ENCODE measurements around the gene HOXD4.

Gene HOXD4

DNA sequence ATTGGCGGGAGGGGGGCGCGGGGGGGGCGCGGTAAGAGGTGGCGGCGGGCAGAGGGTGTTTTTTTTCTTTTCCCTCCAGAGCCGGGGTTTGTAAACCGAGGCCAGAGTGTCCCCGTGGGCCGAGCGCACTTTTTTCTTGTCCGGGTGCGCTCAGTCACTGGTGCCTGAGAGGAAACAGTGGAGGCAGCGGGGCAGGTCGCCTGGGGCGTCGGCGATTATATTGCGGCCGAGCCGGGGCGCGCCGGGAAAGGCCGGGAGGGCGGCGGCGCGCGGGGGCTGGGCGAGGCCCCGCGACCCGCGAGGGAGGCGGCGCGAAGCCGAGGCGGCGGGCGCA lies 21.6 kb upstream of the HOXD4 start:
- H3K4me3 ChIP-seq (ENCODE audit: low read length), result peak overlapping the region; percentile 59
- DNase-seq (ENCODE audit: low read depth), result no peak
- TF ChIP-seq, protein P1, sequence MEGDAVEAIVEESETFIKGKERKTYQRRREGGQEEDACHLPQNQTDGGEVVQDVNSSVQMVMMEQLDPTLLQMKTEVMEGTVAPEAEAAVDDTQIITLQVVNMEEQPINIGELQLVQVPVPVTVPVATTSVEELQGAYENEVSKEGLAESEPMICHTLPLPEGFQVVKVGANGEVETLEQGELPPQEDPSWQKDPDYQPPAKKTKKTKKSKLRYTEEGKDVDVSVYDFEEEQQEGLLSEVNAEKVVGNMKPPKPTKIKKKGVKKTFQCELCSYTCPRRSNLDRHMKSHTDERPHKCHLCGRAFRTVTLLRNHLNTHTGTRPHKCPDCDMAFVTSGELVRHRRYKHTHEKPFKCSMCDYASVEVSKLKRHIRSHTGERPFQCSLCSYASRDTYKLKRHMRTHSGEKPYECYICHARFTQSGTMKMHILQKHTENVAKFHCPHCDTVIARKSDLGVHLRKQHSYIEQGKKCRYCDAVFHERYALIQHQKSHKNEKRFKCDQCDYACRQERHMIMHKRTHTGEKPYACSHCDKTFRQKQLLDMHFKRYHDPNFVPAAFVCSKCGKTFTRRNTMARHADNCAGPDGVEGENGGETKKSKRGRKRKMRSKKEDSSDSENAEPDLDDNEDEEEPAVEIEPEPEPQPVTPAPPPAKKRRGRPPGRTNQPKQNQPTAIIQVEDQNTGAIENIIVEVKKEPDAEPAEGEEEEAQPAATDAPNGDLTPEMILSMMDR (conservative IDR thresholded peaks at IDR 0.05; ENCODE audit: low read length), result no peak

DNA sequence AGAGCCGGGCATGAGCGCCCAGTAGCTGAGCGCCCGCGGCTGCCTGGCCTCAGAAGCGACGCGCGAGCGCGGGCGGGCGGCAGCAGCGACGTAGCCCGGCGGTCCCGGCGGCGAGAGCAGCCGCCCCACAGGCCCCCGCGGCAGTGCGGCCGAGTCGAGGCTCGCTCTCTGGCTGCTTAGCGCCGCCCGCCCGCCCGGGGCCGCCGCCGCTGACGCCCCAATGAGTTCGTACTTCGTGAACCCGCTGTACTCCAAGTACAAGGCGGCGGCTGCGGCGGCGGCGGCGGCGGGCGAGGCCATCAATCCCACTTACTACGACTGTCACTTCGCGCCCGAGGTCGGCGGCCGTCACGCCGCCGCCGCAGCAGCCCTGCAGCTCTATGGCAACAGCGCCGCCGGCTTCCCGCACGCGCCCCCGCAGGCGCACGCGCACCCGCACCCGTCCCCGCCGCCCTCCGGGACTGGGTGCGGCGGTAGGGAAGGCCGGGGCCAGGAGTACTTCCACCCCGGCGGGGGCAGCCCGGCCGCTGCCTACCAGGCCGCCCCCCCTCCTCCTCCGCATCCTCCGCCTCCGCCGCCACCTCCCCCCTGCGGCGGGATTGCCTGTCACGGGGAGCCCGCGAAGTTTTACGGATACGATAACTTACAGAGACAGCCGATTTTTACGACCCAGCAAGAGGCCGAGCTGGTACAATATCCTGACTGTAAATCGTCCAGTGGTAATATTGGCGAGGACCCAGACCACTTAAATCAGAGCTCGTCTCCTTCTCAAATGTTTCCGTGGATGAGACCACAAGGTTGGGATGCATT lies 21.0 kb upstream of the HOXD4 start:
- DNase-seq (ENCODE audit: low read depth), result peak; percentile 91
- TF ChIP-seq, protein P1 (conservative IDR thresholded peaks at IDR 0.05; ENCODE audit: low read length), result no peak
- peak overlapping the region; percentile 59 for H3K4me3 ChIP-seq (ENCODE audit: low read length)

DNA sequence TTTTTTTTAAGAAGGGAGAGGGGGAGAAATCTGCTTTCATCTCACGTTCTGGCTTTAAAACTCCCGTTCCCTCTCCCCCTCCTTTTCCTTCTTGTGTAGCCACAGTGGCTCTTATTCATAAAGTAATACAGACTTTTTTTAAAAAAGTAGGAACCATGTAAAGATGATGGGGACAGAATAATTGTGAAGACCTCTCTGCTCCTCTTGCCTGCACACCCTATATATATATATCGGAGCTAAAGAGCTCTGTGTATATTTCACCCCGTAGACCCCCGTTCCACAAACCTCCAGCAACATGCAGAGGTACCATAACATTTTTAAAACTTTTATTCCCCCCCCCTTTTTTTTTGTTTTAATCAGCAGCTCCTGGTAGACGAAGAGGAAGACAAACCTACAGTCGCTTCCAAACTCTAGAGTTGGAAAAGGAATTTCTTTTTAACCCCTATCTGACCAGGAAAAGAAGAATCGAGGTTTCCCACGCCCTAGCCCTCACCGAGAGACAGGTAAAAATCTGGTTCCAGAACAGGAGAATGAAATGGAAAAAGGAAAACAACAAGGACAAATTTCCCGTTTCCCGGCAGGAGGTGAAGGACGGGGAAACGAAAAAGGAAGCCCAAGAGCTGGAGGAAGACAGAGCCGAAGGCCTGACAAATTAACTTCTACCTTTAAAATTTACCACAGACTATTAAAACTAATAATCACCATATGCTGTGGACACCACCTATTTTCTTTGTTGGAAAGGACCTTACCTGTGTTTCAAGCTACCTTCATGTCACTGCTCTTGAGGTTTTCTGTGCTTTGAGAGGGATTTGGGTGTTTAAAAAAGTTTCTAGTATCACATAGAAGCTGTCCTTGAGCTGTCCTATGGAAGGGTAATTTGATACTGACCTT lies 20.1 kb upstream of the HOXD4 start:
- H3K4me3 ChIP-seq (ENCODE audit: low read length), result peak overlapping the region; percentile 59
- no peak for DNase-seq (ENCODE audit: low read depth)
- TF ChIP-seq, protein P1 (conservative IDR thresholded peaks at IDR 0.05; ENCODE audit: low read length), result no peak

DNA sequence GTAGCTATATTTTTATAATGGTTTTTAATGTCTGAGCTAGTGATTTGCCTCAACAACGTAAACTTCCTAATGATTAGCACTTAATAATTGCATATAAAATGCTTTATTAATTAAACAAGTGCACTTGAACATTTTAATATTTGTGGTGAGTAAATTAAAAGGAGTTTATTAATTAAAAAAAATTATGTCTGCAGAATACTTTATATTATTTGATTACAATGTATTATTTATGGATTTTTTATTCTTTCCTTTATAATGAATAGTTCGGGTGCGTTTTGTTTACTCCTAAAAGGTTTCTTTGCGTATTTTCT lies 19.5 kb upstream of the HOXD4 start:
- no peak for DNase-seq (ENCODE audit: low read depth)
- TF ChIP-seq, protein P1 (conservative IDR thresholded peaks at IDR 0.05; ENCODE audit: low read length), result no peak
- peak overlapping the region; percentile 59 for H3K4me3 ChIP-seq (ENCODE audit: low read length)

DNA sequence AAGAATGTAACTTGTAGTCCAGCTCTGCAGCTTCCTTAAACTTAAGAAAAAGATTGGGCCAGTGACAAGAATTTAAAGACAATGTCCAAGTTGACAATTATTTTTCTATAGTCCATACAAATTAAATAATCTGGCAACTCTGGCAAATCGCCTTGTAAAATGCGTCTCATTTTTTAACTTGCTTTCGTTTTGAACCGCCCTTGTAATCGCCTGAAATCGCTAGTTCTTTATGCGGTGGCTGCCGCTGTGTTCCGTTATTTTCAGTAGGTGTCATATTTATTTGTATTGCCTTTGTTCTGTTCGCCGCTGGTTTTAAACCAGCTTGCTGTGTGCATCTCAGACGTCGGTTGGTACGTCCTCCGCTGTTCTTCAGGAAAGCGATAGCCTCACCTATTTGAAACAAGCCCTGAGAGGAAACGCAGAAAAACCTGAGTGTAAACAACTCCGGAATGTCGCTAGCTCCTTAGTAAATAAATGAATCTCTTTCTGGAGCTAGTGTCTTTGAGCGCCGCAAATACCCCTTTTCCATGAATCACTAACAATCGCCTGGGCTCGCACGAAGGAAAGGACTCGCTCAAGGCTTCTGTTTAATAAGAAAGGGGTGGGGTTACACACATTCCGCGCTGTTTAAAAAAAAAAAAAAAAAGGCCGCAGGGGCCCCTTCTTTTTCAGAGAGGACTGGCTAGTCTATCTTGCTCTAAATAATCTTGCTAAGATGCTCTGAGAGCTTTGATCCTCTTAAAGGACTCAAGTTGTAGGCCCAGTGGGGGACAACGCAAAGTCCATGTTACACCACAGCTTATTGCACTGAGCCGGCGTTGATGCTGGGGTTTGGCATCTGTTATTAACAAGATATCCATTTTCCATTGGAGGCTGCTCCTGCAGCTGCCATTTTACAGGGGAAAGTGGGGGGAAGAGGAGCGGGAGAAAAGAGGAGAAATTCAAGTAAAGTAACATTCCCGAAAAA lies 18.9 kb upstream of the HOXD4 start:
- TF ChIP-seq, protein P1 (conservative IDR thresholded peaks at IDR 0.05; ENCODE audit: low read length), result no peak
- peak; percentile 67 for DNase-seq (ENCODE audit: low read depth)
- H3K4me3 ChIP-seq (ENCODE audit: low read length), result peak overlapping the region; percentile 59

DNA sequence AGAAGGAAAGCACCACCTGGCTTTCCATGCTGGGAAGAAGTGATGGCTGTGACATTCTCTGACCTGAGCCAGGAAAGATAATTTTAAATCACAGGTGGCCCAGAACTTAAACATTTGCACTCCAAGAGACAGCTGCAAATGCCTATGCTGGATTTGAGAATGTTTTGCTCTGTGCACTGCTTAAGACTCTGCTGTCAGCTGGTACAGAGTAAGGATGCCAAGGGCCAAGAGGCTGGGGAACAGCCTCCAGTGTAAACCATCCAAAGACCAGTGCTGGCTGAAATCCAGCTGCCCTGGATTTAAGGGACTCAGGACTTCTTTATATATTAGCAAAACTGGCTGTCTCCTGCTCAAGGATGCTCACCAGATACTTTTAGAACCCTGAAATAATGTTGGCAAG lies 18.0 kb upstream of the HOXD4 start:
- no peak overlapping the region for H3K4me3 ChIP-seq (ENCODE audit: low read length)
- TF ChIP-seq, protein P1 (conservative IDR thresholded peaks at IDR 0.05; ENCODE audit: low read length), result no peak
- DNase-seq (ENCODE audit: low read depth), result no peak

Measured in AG10803 (cell line).